BE2C (cell line): ENCODE measurements around the gene SPECC1L.
"Not testable (repeated sequence)": the region's sequence is repeated elsewhere in the genome, so short reads cannot be mapped to it uniquely, and the experiment has no call there.

ENCODE experiments used
- DNase-seq: peaks from one replicate; pipeline ENCODE4 v3.0.0-alpha.2; 2020
- H3K27me3 ChIP-seq: fragments of 250-450 bp; sonication (Bioruptor Pico); 2 replicates; pipeline ENCODE4 v1.5.1; 2020; ENCODE audit warnings: mild to moderate bottlenecking
- H3K36me3 ChIP-seq: fragments of 250-450 bp; sonication (Bioruptor Pico); 2 replicates; pipeline ENCODE4 v1.5.1; 2020; ENCODE audit warnings: mild to moderate bottlenecking
- H3K4me1 ChIP-seq: fragments of 250-450 bp; sonication (Bioruptor Pico); 2 replicates; pipeline ENCODE4 v1.5.1; 2020
- H3K4me3 ChIP-seq: 2 replicates; pipeline ENCODE4 v1.5.1; 2011; ENCODE audit warnings: low read depth, low read length
- H3K9me3 ChIP-seq: fragments of 250-450 bp; sonication (Bioruptor Pico); 2 replicates; pipeline ENCODE4 v1.5.1; 2020
- CTCF ChIP-seq: IDR thresholded peaks from 2 replicates; pipeline ENCODE4 v1.5.1; 2012; ENCODE audit warnings: mild to moderate bottlenecking, low read depth, low read length

Gene SPECC1L

GRCh38 chr22:24247011-24247507 is 23.6 kb upstream of the SPECC1L start:
- H3K9me3 ChIP-seq: no peaks in the 10 kb centered on the region
- no peaks in the 10 kb centered on the region for H3K36me3 ChIP-seq
- no peak for DNase-seq
- peaks cover 24% of the 10 kb centered on the region for H3K4me1 ChIP-seq
- TF ChIP-seq CTCF: no peak
- H3K27me3 ChIP-seq: no peaks in the 10 kb centered on the region
- H3K4me3 ChIP-seq: no peak overlapping the region

GRCh38 chr22:24247564-24248344 is 22.9 kb upstream of the SPECC1L start:
- peak; percentile 84 for TF ChIP-seq CTCF
- DNase-seq: peak; percentile 89
- H3K4me3 ChIP-seq: no peak overlapping the region
- no peaks in the 10 kb centered on the region for H3K27me3 ChIP-seq
- H3K9me3 ChIP-seq: no peaks in the 10 kb centered on the region
- H3K36me3 ChIP-seq: no peaks in the 10 kb centered on the region
- H3K4me1 ChIP-seq: peaks cover 24% of the 10 kb centered on the region

DNA sequence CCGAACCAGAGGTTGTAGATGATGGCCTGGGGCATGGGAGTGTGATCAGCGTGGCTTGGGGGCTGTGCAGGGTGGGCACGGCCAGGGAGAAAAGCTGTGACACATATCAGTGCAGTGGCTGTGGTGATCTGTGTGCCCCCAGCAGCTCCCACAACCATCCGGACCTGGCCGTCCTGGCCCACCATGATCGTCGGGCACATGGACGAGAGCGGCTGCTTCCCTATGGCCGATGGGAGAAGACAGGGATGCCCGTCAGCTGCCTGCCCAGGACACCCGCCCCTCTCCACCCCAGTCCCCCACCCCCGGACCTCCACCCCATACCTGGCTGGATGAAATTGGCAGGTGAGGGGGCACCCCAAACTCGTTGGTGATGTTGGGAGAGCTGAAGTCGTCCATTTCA is 22.0 kb upstream of the SPECC1L start:
- H3K4me1 ChIP-seq: peaks cover 24% of the 10 kb centered on the region
- not testable (repeated sequence) for H3K36me3 ChIP-seq, H3K9me3 ChIP-seq, H3K4me3 ChIP-seq, DNase-seq, H3K27me3 ChIP-seq

DNA sequence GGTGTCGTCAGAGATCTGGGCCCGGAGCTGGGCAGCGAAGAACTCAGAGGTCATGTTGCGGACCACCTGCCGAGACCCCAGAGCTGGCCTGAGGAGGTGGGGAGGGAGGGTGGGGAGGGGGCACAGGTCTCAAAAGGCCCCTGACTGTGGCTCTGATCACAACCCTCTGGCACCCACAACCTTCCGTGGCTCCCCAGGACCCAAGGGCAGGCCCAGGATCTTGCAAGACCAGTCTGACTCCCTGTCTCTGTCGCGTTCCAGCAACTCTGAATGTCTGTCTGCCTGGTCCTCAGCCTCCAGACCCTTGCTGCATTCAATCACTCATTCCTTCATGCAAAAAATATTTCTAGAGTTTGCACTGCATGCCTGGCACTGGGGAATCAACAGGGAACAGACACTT is 21.2 kb upstream of the SPECC1L start:
- H3K27me3 ChIP-seq, H3K36me3 ChIP-seq, DNase-seq, H3K4me3 ChIP-seq, H3K9me3 ChIP-seq: not testable (repeated sequence)
- H3K4me1 ChIP-seq: peaks cover 20% of the 10 kb centered on the region

DNA sequence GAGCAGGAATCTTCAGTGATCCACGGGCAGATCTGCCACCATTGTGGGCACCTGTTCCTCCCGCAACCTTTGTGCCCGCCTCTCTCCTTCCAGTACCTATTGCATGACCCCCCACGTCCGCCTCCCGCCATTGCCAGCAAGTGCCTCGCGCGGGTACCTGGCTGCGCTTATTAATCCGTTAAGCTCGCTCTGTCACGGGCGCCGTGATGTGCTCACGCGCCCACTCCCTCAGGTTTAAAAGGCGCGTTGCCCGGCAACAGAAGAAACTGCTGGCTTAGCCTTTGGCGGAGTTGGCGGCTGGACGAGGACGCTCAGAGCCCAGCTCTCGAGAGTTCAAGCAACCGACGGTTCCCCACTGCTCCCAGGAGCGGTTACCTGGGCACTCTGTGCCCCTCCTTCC is 19.3 kb upstream of the SPECC1L start:
- not testable (repeated sequence) for DNase-seq, H3K4me3 ChIP-seq, H3K27me3 ChIP-seq, H3K9me3 ChIP-seq, H3K36me3 ChIP-seq
- H3K4me1 ChIP-seq: peaks cover 10% of the 10 kb centered on the region

DNA sequence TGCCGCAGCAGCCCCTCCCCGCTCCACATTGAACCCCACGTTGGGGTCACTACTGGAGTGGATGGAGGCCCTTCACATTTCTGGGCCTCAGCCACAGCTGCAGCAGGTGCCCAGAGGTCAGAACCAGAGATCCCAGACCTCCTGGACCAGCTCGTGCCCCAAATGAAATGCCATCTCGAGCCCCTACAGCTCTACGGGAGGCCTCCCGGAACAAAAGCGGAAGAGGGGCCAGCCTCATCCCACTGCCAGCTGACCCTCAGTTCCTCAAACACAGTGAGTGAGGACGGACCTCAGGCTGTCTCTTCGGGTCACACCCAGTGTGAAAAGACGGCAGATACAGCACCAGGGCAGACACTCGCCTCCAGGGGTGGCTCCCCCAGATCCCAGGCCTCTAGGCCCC is 17.5 kb upstream of the SPECC1L start:
- not testable (repeated sequence) for H3K9me3 ChIP-seq, H3K36me3 ChIP-seq, H3K4me1 ChIP-seq, H3K4me3 ChIP-seq, DNase-seq, H3K27me3 ChIP-seq

GRCh38 chr22:24256136-24256535 is 14.5 kb upstream of the SPECC1L start:
- H3K4me1 ChIP-seq, H3K36me3 ChIP-seq, H3K27me3 ChIP-seq: not testable (repeated sequence)

DNA sequence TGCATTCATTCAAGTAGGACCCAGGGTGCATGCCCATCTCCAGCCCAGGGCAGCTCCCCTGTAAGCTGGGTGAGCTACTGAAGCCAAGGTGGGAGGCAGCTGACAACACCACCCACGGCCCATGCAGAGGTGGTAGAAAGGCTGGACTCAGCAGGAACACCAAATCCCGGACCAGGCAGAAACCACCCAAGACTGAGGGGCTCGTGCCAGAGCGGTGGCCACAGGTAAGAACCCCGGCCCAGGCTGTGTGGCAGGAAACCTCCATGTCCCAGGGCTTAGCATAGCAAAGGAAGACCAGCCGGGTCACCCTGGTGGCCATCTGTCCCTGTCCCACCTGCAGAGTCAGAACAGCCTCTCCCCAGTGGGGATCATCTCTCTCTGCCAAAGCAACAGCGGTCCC is 13.9 kb upstream of the SPECC1L start:
- H3K36me3 ChIP-seq, H3K9me3 ChIP-seq, H3K4me1 ChIP-seq, DNase-seq, H3K4me3 ChIP-seq, H3K27me3 ChIP-seq: not testable (repeated sequence)

More at GRCh38 chr22:24256136-24256535, 14.5 kb upstream of the SPECC1L start:
- not testable (repeated sequence) for H3K4me3 ChIP-seq, H3K9me3 ChIP-seq, DNase-seq

GRCh38 chr22:24259459-24259858 is 11.2 kb upstream of the SPECC1L start:
- H3K9me3 ChIP-seq: not testable (repeated sequence)
- DNase-seq: peak; percentile 79
- TF ChIP-seq CTCF: peak; percentile 47

DNA sequence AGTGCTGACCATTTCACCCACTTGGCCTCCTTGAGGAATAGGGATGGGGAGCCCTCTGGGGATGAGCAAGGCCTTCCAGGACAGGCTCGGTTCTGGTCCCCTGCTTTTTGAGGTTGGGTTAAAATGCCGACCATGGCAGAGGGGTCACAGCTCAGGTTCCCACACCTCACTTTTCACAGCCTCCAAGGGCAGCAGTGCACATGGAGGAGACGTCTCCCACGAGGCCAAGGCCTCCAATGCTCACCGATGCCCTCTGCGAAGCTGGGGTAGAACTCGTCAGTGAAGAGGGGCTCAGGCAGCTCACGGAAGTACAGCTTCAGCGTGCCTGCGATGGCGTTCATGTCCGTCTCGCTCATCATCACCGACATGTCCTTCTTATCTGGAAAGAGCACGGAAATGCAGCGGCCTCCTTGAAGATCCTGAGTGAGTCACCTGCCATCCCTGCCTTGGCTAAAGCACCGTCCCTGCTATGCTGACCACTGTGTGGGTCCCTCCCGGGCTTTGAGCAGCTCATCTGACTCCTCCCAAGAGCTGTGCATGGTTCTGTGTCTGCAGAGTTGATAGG is 8.4 kb upstream of the SPECC1L start:
- not testable (repeated sequence) for H3K27me3 ChIP-seq, H3K4me3 ChIP-seq, H3K9me3 ChIP-seq, H3K36me3 ChIP-seq, DNase-seq
- peaks cover 12% of the 10 kb centered on the region for H3K4me1 ChIP-seq

More at GRCh38 chr22:24259459-24259858, 11.2 kb upstream of the SPECC1L start:
- H3K4me3 ChIP-seq, H3K36me3 ChIP-seq, H3K4me1 ChIP-seq, H3K27me3 ChIP-seq: not testable (repeated sequence)

GRCh38 chr22:24263479-24263878 is 7.2 kb upstream of the SPECC1L start:
- peaks cover 12% of the 10 kb centered on the region for H3K4me1 ChIP-seq
- not testable (repeated sequence) for H3K9me3 ChIP-seq, H3K27me3 ChIP-seq, H3K36me3 ChIP-seq, DNase-seq, H3K4me3 ChIP-seq

DNA sequence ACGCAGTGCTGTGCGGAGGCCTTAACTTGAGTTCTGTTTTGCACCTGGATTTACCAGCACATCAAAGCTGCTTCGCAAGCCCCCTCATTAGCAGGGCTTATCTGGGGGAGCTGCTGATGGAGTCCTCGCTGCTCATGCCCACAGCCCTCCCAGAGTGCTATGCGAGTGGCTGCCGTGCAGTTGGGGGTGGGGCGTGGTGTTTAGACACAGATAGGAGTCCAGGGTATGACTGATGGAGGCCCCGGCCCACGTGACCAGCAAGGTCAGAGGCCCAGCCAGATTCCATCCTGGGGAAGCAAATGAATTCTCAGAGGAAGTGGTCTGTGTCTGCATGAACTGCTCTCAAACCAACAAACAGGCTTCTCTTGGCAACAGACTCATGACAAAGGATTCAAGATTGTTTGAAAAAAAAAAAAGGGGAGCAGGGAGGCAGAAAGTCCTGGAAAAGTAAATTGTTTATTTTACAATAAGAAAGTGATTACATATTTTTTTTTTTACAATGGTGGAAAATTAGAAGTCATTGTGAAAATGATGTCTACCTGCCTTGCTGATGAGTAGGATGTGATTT is 6.2 kb upstream of the SPECC1L start:
- not testable (repeated sequence) for H3K36me3 ChIP-seq, H3K4me3 ChIP-seq, H3K9me3 ChIP-seq, DNase-seq, H3K27me3 ChIP-seq
- H3K4me1 ChIP-seq: peaks cover 12% of the 10 kb centered on the region
